Right atrium auricular region (tissue), 2 donors: ENCODE results near the gene C19orf33. TPM values are rescaled to one million over a fixed set of nuclear protein-coding genes. Genes with fewer than 3 reads are reported as not detected.
"Not testable (repeated sequence)": the region's sequence is repeated elsewhere in the genome, so short reads cannot be mapped to it uniquely, and the experiment has no call there.

ENCODE experiments used
- DNase-seq: peaks from one replicate; pipeline ENCODE4 v3.0.0-alpha.2; 2019; ENCODE audit warnings: low spot score
- H3K27ac ChIP-seq, 2 donors: fragments of 200-600 bp; sonication (generic); 1 replicate in 1 of 2; 2 replicates in 1 of 2; pipeline ENCODE4 v1.5.1; 2016 to 2019
- H3K27me3 ChIP-seq, 2 donors: fragments of 200-600 bp; sonication (generic); one replicate each; pipeline versions ENCODE4 v1.5.1 to v1.6.0; 2017 to 2019
- H3K36me3 ChIP-seq: fragments of 200-600 bp; sonication (generic); one replicate; pipeline ENCODE4 v1.5.1; 2016
- H3K4me1 ChIP-seq, 2 donors: fragments of 200-600 bp; sonication (generic); one replicate each; pipeline versions ENCODE4 v1.5.1 to v1.6.0; 2017 to 2019
- H3K4me3 ChIP-seq, 2 donors: fragments of 200-600 bp; sonication (generic); 1 replicate in 1 of 2; 2 replicates in 1 of 2; pipeline ENCODE4 v1.5.1; 2017 to 2019; ENCODE audit warnings: mild to moderate bottlenecking in 1 of 2, moderate library complexity in 1 of 2
- H3K9me3 ChIP-seq, 2 donors: fragments of 200-600 bp; sonication (generic); one replicate each; pipeline ENCODE4 v1.5.1; 2019
- total RNA-seq, 2 donors: library from RNA; depleted of rRNA; stranded (reverse); fragments of >200 nt; gene quantifications; one replicate each; pipeline ENCODE4 v1.1.0, GENCODE V29; 2016
- TF ChIP-seq, protein P1 (sequence below), 2 donors: fragments of 200-600 bp; sonication (generic); IDR thresholded peaks; one replicate each; pipeline ENCODE4 v1.5.1; 2019; ENCODE audit warnings: antibody characterized with exemption in 2 of 2

Gene C19orf33
- total RNA-seq, result 10 to 100 TPM; 18.9 to 48.6 TPM

DNA sequence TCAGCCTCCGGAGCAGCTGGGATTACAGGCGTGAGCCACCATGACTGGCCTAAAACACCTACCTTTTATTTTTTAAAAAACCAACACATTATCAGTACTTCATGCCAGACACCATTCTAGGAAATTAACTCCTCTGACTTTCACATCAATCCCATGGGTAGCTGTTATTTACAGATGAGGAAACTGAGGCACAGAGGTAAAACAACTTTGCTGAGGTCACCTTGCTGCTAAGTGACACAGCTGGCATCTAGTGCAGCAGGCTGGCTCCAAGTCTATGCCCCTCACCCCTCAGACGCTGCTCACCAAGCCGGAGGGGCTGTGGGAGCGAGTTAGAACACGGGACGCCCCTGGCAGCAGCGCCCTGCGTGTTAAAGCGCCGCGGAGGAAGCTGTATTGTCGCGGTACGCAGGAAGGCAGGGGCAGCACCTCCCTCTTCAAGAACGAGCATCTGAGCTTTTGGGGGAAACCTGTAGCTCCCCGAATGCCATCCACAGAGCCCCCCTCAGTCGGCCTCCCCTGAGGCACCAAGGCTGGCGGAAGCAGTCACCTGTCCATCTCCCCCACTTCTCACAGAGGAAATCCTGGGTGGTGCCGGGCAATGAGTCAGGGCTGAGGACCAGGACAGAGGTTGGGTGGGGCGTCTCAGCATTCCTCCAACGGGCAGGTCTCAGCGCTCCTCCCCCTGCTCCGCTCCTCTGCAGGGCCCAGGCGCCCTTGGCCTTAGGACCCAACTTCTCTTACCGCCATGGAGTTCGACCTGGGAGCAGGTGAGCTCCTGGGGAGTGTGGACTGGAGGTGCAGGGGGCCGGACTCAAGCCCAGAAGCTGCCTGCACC is at the start of gene C19orf33:
Gene C19orf33 (plus strand): TSS at position 735 of the 835 bp plus-strand sequence. CDS start 11 bp downstream, at position 746.
- TF ChIP-seq, protein P1, sequence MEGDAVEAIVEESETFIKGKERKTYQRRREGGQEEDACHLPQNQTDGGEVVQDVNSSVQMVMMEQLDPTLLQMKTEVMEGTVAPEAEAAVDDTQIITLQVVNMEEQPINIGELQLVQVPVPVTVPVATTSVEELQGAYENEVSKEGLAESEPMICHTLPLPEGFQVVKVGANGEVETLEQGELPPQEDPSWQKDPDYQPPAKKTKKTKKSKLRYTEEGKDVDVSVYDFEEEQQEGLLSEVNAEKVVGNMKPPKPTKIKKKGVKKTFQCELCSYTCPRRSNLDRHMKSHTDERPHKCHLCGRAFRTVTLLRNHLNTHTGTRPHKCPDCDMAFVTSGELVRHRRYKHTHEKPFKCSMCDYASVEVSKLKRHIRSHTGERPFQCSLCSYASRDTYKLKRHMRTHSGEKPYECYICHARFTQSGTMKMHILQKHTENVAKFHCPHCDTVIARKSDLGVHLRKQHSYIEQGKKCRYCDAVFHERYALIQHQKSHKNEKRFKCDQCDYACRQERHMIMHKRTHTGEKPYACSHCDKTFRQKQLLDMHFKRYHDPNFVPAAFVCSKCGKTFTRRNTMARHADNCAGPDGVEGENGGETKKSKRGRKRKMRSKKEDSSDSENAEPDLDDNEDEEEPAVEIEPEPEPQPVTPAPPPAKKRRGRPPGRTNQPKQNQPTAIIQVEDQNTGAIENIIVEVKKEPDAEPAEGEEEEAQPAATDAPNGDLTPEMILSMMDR (IDR thresholded peaks at IDR 0.05), result no peak
- Histone ChIP-seq H3K9me3 (no peaks in the 10 kb centered on the region), H3K27me3 (no peaks in the 10 kb centered on the region), H3K4me3 (peak within 1 kb of the TSS in 1 of 2 donors; percentile 6), H3K36me3 (peaks cover 13% of the 10 kb centered on the region), H3K27ac (peak within 1 kb of the TSS in 1 of 2 donors; percentile 22), H3K4me1 (no peaks in the 10 kb centered on the region)
- no peak for DNase-seq

DNA sequence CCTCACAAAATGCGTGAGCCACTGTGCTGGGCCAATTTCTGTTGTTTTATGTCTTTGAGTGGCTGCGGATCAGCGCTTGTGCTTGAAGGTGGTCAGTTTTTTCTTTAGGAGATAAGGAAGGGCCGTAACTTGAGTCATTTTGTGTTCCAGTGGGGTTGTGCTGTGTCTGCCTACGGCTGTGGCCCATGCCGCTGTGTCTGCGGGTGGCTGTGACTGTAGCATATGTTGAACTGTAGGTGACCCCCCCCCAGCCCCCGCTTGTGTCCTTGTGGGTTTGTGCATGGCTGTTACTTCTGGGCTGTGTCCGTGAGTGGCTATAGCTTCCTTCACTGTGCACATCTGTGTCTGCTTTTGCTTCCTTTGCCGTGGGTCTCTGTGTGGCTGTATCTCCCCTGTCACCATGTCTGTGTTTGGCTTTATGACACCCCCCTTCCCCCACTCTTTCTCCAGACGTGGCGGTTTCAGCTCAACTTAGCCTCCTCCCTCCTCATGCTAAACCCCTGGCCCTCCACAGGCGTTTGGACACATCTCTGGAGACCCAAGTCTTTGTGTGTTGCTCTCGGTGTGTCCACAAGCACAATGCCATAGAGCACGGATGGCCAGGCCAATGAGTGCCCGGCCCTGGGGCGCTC is 48.6 kb upstream of the C19orf33 start:
- TF ChIP-seq, protein P1 (IDR thresholded peaks at IDR 0.05), result no peak
- H3K9me3 ChIP-seq, result no peaks in the 10 kb centered on the region
- no peak for DNase-seq
- peaks cover 0 to 53% of the 10 kb centered on the region in 2 donors for H3K4me1 ChIP-seq
- no peaks in the 10 kb centered on the region for H3K36me3 ChIP-seq
- peak overlapping the region; percentile 41 to 60 for H3K4me3 ChIP-seq
- H3K27me3 ChIP-seq, result no peaks in the 10 kb centered on the region
- H3K27ac ChIP-seq, result peak overlapping the region; percentile 88 to 90

DNA sequence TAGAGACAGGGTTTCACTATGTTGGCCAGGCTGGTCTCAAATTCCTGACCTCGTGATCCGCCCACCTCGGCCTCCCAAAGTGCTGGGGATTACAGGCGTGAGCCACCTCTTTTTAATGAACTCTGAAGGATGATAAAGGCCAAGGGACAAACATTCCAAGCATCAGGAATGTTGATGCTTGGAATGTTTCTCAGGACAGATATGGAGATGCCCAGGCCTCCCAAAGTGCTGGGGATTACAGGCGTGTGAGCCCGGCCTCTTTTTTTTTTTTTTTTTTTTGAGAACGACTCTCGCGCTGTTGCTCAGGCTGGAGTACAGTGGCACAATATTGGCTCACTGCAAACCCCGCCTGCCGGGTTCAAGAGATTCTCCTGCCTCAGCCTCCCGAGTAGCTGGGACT is 42.1 kb upstream of the C19orf33 start:
- not testable (repeated sequence) for H3K4me3 ChIP-seq, H3K27me3 ChIP-seq, H3K27ac ChIP-seq, H3K9me3 ChIP-seq, DNase-seq, H3K36me3 ChIP-seq
- H3K4me1 ChIP-seq, result peaks cover 0 to 18% of the 10 kb centered on the region in 2 donors

DNA sequence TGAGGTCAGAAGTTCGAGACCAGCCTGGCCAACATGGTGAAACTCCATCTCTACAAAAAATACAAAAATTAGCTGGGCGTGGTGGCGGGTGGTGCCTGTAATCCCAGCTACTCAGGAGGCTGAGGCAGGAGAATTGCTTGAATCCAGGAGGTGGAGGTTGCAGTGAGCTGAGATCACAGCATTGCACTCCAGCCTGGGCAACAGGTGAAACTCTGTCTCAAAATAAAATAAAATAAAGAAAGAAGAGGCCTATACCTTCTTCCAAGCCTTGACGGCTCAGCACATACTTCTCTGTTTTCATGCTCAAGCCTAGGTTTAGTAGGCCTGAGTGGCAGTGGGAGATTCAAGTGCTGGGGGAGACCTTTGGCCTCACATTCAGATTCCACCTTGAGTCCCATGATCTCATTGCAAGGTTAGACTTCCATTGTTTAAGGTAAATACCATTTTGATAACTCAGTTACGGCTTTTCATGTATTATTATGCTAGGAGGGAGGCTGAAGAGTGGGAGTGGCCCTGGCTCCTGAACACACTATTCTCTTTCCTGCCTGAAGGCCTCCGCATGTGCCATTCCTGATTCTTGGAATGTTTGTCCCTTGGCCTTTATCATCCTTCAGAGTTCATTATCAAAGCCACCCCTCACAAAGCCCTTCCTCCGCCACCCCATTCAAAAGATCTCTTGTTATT is 41.3 kb upstream of the C19orf33 start:
- H3K36me3 ChIP-seq, result no peaks in the 10 kb centered on the region
- no peaks in the 10 kb centered on the region for H3K9me3 ChIP-seq
- TF ChIP-seq, protein P1 (IDR thresholded peaks at IDR 0.05), result no peak
- no peaks in the 10 kb centered on the region for H3K27me3 ChIP-seq
- DNase-seq, result no peak
- no peak overlapping the region for H3K27ac ChIP-seq
- H3K4me3 ChIP-seq, result no peak overlapping the region
- peaks cover 0 to 18% of the 10 kb centered on the region in 2 donors for H3K4me1 ChIP-seq

DNA sequence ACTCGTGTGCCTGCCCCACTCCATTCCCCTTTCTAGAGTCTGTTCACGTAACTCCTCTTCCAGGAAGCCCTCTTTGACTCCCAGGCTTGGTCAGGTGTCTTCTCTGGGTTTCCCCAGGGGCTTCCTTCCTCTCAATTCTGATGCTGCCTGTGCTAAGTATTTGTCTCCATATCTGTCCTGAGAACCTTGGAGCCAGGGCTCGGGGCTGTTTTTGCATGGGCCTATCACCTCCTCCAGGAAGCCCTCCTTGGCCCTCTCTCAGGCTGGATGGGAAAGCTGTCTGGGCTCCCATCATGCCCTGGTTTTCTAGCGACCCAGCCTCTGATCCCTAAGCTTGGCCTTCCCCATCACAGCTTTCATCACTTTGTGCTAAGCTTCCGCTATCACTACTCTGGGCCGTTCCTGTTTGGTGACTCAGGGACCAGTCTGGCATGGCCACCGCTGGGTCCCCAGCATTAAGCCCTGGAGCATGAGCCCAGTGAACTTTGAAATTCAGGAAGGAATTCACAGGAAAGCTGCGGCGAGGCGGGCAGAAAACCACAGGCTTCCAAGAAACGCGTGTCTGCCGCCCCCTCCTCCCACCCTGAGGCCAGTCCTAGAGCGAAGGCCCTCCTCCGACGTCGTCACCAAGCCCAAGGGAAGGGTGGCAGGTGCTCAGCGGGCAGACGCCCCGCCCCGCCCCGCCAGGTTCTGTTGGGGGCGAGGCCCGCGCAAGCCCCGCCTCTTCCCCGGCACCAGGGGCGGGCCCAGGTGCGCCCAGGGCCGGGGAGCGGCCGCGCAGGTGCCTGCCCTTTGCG is 40.2 kb upstream of the C19orf33 start:
- Histone ChIP-seq H3K9me3 (no peaks in the 10 kb centered on the region), H3K27me3 (no peaks in the 10 kb centered on the region), H3K36me3 (no peaks in the 10 kb centered on the region), H3K27ac (peak overlapping the region; percentile 48 to 78), H3K4me1 (peaks cover 0 to 18% of the 10 kb centered on the region in 2 donors), H3K4me3 (peak overlapping the region; percentile 52 to 61)
- no peak for DNase-seq
- TF ChIP-seq, protein P1 (IDR thresholded peaks at IDR 0.05), result no peak
